Upper lobe of left lung (tissue), 6 donors: ENCODE data around the gene FMN2. TPM values are rescaled to one million over a fixed set of nuclear protein-coding genes. Genes with fewer than 3 reads are reported as not detected.

Experiments
- ATAC-seq, 2 donors: fragments of 200-7000 bp; cut with Tn5 transposase; one replicate each; pipeline ENCODE4 v1.9.1; 2022; ENCODE audit warnings: mild to moderate bottlenecking in 2 of 2, moderate library complexity in 2 of 2; ENCODE audit not compliant: low FRiP score in 2 of 2
- DNase-seq, 2 donors: peaks; one replicate each; pipeline ENCODE4 v3.0.0-alpha.2; 2019 to 2020
- H3K27ac ChIP-seq, 4 donors: fragments of 200-600 bp; sonication (generic); one replicate each; pipeline ENCODE4 v1.5.1; 2016 to 2019
- H3K27me3 ChIP-seq, 4 donors: fragments of 200-600 bp; sonication (generic); one replicate each; pipeline ENCODE4 v1.5.1; 2017 to 2019
- H3K36me3 ChIP-seq, 4 donors: fragments of 200-600 bp; sonication (generic); one replicate each; pipeline ENCODE4 v1.5.1; 2016 to 2019
- H3K4me1 ChIP-seq, 4 donors: fragments of 200-600 bp; sonication (generic); one replicate each; pipeline ENCODE4 v1.5.1; 2018 to 2019
- H3K4me3 ChIP-seq, 4 donors: fragments of 200-600 bp; sonication (generic); one replicate each; pipeline ENCODE4 v1.5.1; 2017 to 2019; ENCODE audit warnings: mild to moderate bottlenecking in 2 of 4, moderate library complexity in 1 of 4
- H3K9me3 ChIP-seq, 4 donors: fragments of 200-600 bp; sonication (generic); one replicate each; pipeline ENCODE4 v1.5.1; 2018 to 2019
- CTCF ChIP-seq, 6 experiments: fragments of 450-650 bp in 4 of 6; fragments of 200-600 bp in 2 of 6; sonication (generic) in 2 of 6; IDR thresholded peaks; one replicate each; pipeline ENCODE4 v1.5.1; 2016 to 2019; ENCODE audit warnings: antibody characterized with exemption in 6 of 6
- EP300 ChIP-seq, 4 donors: sonication (generic); formaldehyde crosslinking; IDR thresholded peaks; one replicate each; pipeline ENCODE4 v1.5.1; 2017; ENCODE audit warnings: antibody characterized with exemption in 4 of 4, control low read depth in 2 of 4
- POLR2A ChIP-seq, 4 donors: fragments of 450-650 bp; IDR thresholded peaks; one replicate each; pipeline ENCODE4 v1.5.1; 2016 to 2017; ENCODE audit warnings: antibody characterized with exemption in 4 of 4, mild to moderate bottlenecking in 2 of 4
- POLR2AphosphoS5 ChIP-seq, 2 donors: sonication (generic); formaldehyde crosslinking; IDR thresholded peaks; one replicate each; pipeline ENCODE4 v1.5.1; 2017; ENCODE audit warnings: antibody characterized with exemption in 2 of 2
- WGBS, 2 donors: methylation state at CpG; one replicate each; pipeline ENCODE4 v1.1.5; 2017 to 2018; 5-methylcytosine and 5-hydroxymethylcytosine counted together
- total RNA-seq, 6 donors: library from RNA; depleted of rRNA in 4 of 6; stranded (reverse); fragments of >200 nt in 4 of 6; gene quantifications; one replicate each; pipeline versions ENCODE4 v1.1.0 to v1.2.1, GENCODE V29; 2016 to 2021
- donor health status: DM: no; HTN: no; CAD: no; lungs with moderate emphysema.
- donor health status: DM: no; HTN: yes; CAD: no; lungs with severe emphysema.

Gene FMN2
- total RNA-seq, 6 donors from 2014 or later = 0.06 to 1.0 (median 0.54) TPM; not detected in 1

- no peaks in the 10 kb centered on the region for H3K9me3 ChIP-seq
- DNase-seq = no peak
- no peak overlapping the region for H3K27ac ChIP-seq
- no peaks in the 10 kb centered on the region for H3K27me3 ChIP-seq
- H3K4me1 ChIP-seq = no peaks in the 10 kb centered on the region
- TF ChIP-seq POLR2AphosphoS5 (IDR thresholded peaks at IDR 0.05) (no peak), CTCF (IDR thresholded peaks at IDR 0.05) (no peak), EP300 (IDR thresholded peaks at IDR 0.05) (no peak), POLR2A (IDR thresholded peaks at IDR 0.05) (no peak)
- H3K4me3 ChIP-seq = no peak overlapping the region
- WGBS, 2 donors = 44 to 55% methylated on average over 1 of the region's 1 CpG
- ATAC-seq = no peak
- no peaks in the 10 kb centered on the region for H3K36me3 ChIP-seq
Observed at GRCh38 chr1:240055936-240056335, 35.7 kb upstream of the FMN2 start.

- no peak for ATAC-seq
- no peak overlapping the region for H3K4me3 ChIP-seq
- no peaks in the 10 kb centered on the region for H3K9me3 ChIP-seq
- H3K4me1 ChIP-seq = no peaks in the 10 kb centered on the region
- no peaks in the 10 kb centered on the region for H3K27me3 ChIP-seq
- WGBS, 2 donors = 40 to 47% methylated on average over 3 of the region's 3 CpGs
- H3K27ac ChIP-seq = no peak overlapping the region
- no peak for DNase-seq
- H3K36me3 ChIP-seq = no peaks in the 10 kb centered on the region
- no peak for TF ChIP-seq POLR2AphosphoS5 (IDR thresholded peaks at IDR 0.05)
- no peak for TF ChIP-seq CTCF (IDR thresholded peaks at IDR 0.05)
- TF ChIP-seq POLR2A (IDR thresholded peaks at IDR 0.05) = no peak
- no peak for TF ChIP-seq EP300 (IDR thresholded peaks at IDR 0.05)
Observed at GRCh38 chr1:240056350-240056749, 35.3 kb upstream of the FMN2 start.

GRCh38 chr1:240058049-240058448 is 33.6 kb upstream of the FMN2 start:
- Histone ChIP-seq H3K27ac (no peak overlapping the region), H3K36me3 (no peaks in the 10 kb centered on the region), H3K4me3 (no peak overlapping the region), H3K4me1 (no peaks in the 10 kb centered on the region), H3K9me3 (no peaks in the 10 kb centered on the region), H3K27me3 (no peaks in the 10 kb centered on the region)
- DNase-seq (no peak), ATAC-seq (no peak)
- TF ChIP-seq POLR2A (IDR thresholded peaks at IDR 0.05) = no peak
- TF ChIP-seq POLR2AphosphoS5 (IDR thresholded peaks at IDR 0.05) = no peak
- 77 to 81% methylated on average over 9 of the region's 9 CpGs for WGBS, 2 donors

- DNase-seq = no peak
- Histone ChIP-seq H3K27ac (no peak overlapping the region), H3K36me3 (no peaks in the 10 kb centered on the region), H3K4me1 (no peaks in the 10 kb centered on the region), H3K27me3 (no peaks in the 10 kb centered on the region), H3K9me3 (no peaks in the 10 kb centered on the region), H3K4me3 (no peak overlapping the region)
- ATAC-seq = no peak
- TF ChIP-seq CTCF (IDR thresholded peaks at IDR 0.05) (no peak), POLR2A (IDR thresholded peaks at IDR 0.05) (no peak), EP300 (IDR thresholded peaks at IDR 0.05) (no peak), POLR2AphosphoS5 (IDR thresholded peaks at IDR 0.05) (no peak)
- 92 to 94% methylated on average over 7 of the region's 7 CpGs for WGBS, 2 donors
Observed at GRCh38 chr1:240068961-240069360, 22.7 kb upstream of the FMN2 start.

- Histone ChIP-seq H3K4me1 (no peaks in the 10 kb centered on the region), H3K9me3 (no peaks in the 10 kb centered on the region), H3K27me3 (no peaks in the 10 kb centered on the region), H3K27ac (peak overlapping the region in 1 of 4 donors; percentile 4), H3K4me3 (no peak overlapping the region), H3K36me3 (no peaks in the 10 kb centered on the region)
- DNase-seq = no peak
- TF ChIP-seq POLR2A (IDR thresholded peaks at IDR 0.05) = no peak
- no peak for TF ChIP-seq EP300 (IDR thresholded peaks at IDR 0.05)
- no peak for TF ChIP-seq CTCF (IDR thresholded peaks at IDR 0.05)
- no peak for TF ChIP-seq POLR2AphosphoS5 (IDR thresholded peaks at IDR 0.05)
- no peak for ATAC-seq
Observed at GRCh38 chr1:240070188-240070587, 21.5 kb upstream of the FMN2 start.
